Fibroblast of villous mesenchyme (primary cell): ENCODE measurements around the gene CCDC184. TPM values are rescaled to one million over a fixed set of nuclear protein-coding genes. Genes with fewer than 3 reads are reported as not detected.
A peak's percentile ranks its signal among the peaks of the same experiment; 100 is the strongest.
"Not testable (repeated sequence)": the region's sequence is repeated elsewhere in the genome, so short reads cannot be mapped to it uniquely, and the experiment has no call there.

ENCODE experiments used
- DNase-seq: peaks from one replicate; pipeline ENCODE4 v3.0.0-alpha.2; 2010; ENCODE audit warnings: low read depth
- H3K4me3 ChIP-seq: 2 replicates; pipeline ENCODE4 v1.5.1; 2011; ENCODE audit warnings: low read depth, mild to moderate bottlenecking, low read length
- CTCF ChIP-seq: IDR thresholded peaks from 2 replicates; pipeline ENCODE4 v1.5.1; 2012; ENCODE audit warnings: low read depth, mild to moderate bottlenecking, low read length; ENCODE audit not compliant: insufficient read depth
- total RNA-seq: library from RNA; depleted of rRNA; stranded (reverse); fragments of >200 nt; gene quantifications from 2 replicates; pipeline ENCODE4 v1.2.3, GENCODE V29; 2012

CCDC184 gene
- total RNA-seq, 1 donor = 0.43 TPM

GRCh38 chr12:48221645-48222044 is 38.2 kb downstream of the CCDC184 start:
- peak; percentile 7 for DNase-seq
- TF ChIP-seq CTCF = no peak
- H3K4me3 ChIP-seq = no peak overlapping the region

- DNase-seq, H3K4me3 ChIP-seq: not testable (repeated sequence)
Observed at GRCh38 chr12:48224533-48224932, 41.1 kb downstream of the CCDC184 start.

- H3K4me3 ChIP-seq, DNase-seq: not testable (repeated sequence)
Observed at GRCh38 chr12:48231169-48231958, 47.9 kb downstream of the CCDC184 start.

Other genes starting within 250 kb of the CCDC184 start
- 60.2 and 100 TPM in 2 replicates for gene TMEM106C, start 220.0 kb upstream of the CCDC184 start, total RNA-seq
- gene COL2A1, start 179.2 kb upstream of the CCDC184 start, total RNA-seq = under 0.01 TPM in 1 of 2 replicates, not detected in the other
- 28.3 and 35.8 TPM in 2 replicates for gene SENP1, start 77.6 kb upstream of the CCDC184 start, total RNA-seq
- 54.4 and 83.8 TPM in 2 replicates for gene PFKM, start 64.3 kb upstream of the CCDC184 start, total RNA-seq
- 23.7 and 27.4 TPM in 2 replicates for gene ASB8, start 26.1 kb upstream of the CCDC184 start, total RNA-seq
- gene OR10AD1, start 19.6 kb downstream of the CCDC184 start, total RNA-seq = not detected in 2 replicates
- gene ZNF641, start 167.3 kb downstream of the CCDC184 start, total RNA-seq = 9.3 and 16.8 TPM in 2 replicates